Measurements from ENCODE around the gene PEMT. TPM values are rescaled to one million over a fixed set of nuclear protein-coding genes. Genes with fewer than 3 reads are reported as not detected.

The PEMT gene
- total and polyA plus RNA-seq, 2 donors (not counting 1 experiment from before 2014, with no cell fraction given): 18.0 to 18.6 TPM

GRCh38 chr17:17590141-17590751 lies 1.3 kb downstream of the PEMT start:
- peak overlapping the region; percentile 77 for H3K27ac ChIP-seq (ENCODE audit: insufficient read depth, low read length)

GRCh38 chr17:17587614-17588337 lies 3.7 kb downstream of the PEMT start:
- H3K4me1 ChIP-seq (ENCODE audit: control insufficient read depth, extremely low read depth, insufficient read depth, low read length): peaks cover 4% of the 10 kb centered on the region
- no peaks in the 10 kb centered on the region for H3K27me3 ChIP-seq (ENCODE audit: control insufficient read depth, insufficient read depth, low read length)
- TF ChIP-seq CTCF (conservative IDR thresholded peaks at IDR 0.05 in 1 of 2, IDR thresholded peaks at IDR 0.05 in 1 of 2; ENCODE audit: low read depth in 1 of 2, low read length in 2 of 2) (no peak), EZH2 (IDR thresholded peaks at IDR 0.05; ENCODE audit: low read length, missing control alignments) (no peak)
- no peak overlapping the region for H3K9ac ChIP-seq (ENCODE audit: insufficient read depth, low read length)
- no peak for DNase-seq (ENCODE audit: low read depth in 2 of 2)
- no peaks in the 10 kb centered on the region for H3K36me3 ChIP-seq (ENCODE audit: control insufficient read depth, insufficient read depth, low read length)
- H3K27ac ChIP-seq (ENCODE audit: insufficient read depth, low read length): no peak overlapping the region
- peak overlapping the region; percentile 25 for H3K4me2 ChIP-seq (ENCODE audit: extremely low read depth, insufficient read depth, low read length)
- H4K20me1 ChIP-seq (ENCODE audit: control insufficient read depth, extremely low read depth, insufficient read depth, low read length): no peaks in the 10 kb centered on the region
- peak overlapping the region; percentile 20 for H2AFZ ChIP-seq (ENCODE audit: low read length)
- H3K9me3 ChIP-seq (ENCODE audit: control insufficient read depth, insufficient read depth, low read depth, low read length): no peaks in the 10 kb centered on the region
- H3K79me2 ChIP-seq (ENCODE audit: control insufficient read depth, insufficient read depth, low read length): peaks cover 3% of the 10 kb centered on the region
- no peak overlapping the region for H3K4me3 ChIP-seq (replicated peaks in 1 of 4; ENCODE audit: control extremely low read depth in 1 of 4, insufficient read depth in 1 of 4, low read depth in 3 of 4, low read length in 4 of 4)

More at GRCh38 chr17:17590141-17590751, 1.3 kb downstream of the PEMT start:
- H3K4me2 ChIP-seq (ENCODE audit: extremely low read depth, insufficient read depth, low read length): peak overlapping the region; percentile 100
- H3K79me2 ChIP-seq (ENCODE audit: control insufficient read depth, insufficient read depth, low read length): peaks cover 4% of the 10 kb centered on the region
- H3K36me3 ChIP-seq (ENCODE audit: control insufficient read depth, insufficient read depth, low read length): no peaks in the 10 kb centered on the region
- no peak overlapping the region for H3K9ac ChIP-seq (ENCODE audit: insufficient read depth, low read length)
- peak overlapping the region; percentile 0 for H2AFZ ChIP-seq (ENCODE audit: low read length)
- H3K4me1 ChIP-seq (ENCODE audit: control insufficient read depth, extremely low read depth, insufficient read depth, low read length): peaks cover 4% of the 10 kb centered on the region
- no peak for TF ChIP-seq CTCF (conservative IDR thresholded peaks at IDR 0.05 in 1 of 2, IDR thresholded peaks at IDR 0.05 in 1 of 2; ENCODE audit: low read depth in 1 of 2, low read length in 2 of 2)
- TF ChIP-seq EZH2 (IDR thresholded peaks at IDR 0.05; ENCODE audit: low read length, missing control alignments): no peak
- no peaks in the 10 kb centered on the region for H4K20me1 ChIP-seq (ENCODE audit: control insufficient read depth, extremely low read depth, insufficient read depth, low read length)
- no peak for DNase-seq (ENCODE audit: low read depth in 2 of 2)
- H3K27me3 ChIP-seq (ENCODE audit: control insufficient read depth, insufficient read depth, low read length): no peaks in the 10 kb centered on the region
- H3K9me3 ChIP-seq (ENCODE audit: control insufficient read depth, insufficient read depth, low read depth, low read length): no peaks in the 10 kb centered on the region
- H3K4me3 ChIP-seq (replicated peaks in 1 of 4; ENCODE audit: control extremely low read depth in 1 of 4, insufficient read depth in 1 of 4, low read depth in 3 of 4, low read length in 4 of 4): peak overlapping the region; percentile 74 to 94 (median 82)

- Histone ChIP-seq H4K20me1 (ENCODE audit: control insufficient read depth, extremely low read depth, insufficient read depth, low read length) (no peaks in the 10 kb centered on the region), H3K4me1 (ENCODE audit: control insufficient read depth, extremely low read depth, insufficient read depth, low read length) (peaks cover 2% of the 10 kb centered on the region), H3K4me3 (replicated peaks in 1 of 4; ENCODE audit: control extremely low read depth in 1 of 4, insufficient read depth in 1 of 4, low read depth in 3 of 4, low read length in 4 of 4) (no peak overlapping the region), H3K9ac (ENCODE audit: insufficient read depth, low read length) (no peak overlapping the region), H3K27ac (ENCODE audit: insufficient read depth, low read length) (no peak overlapping the region), H3K27me3 (ENCODE audit: control insufficient read depth, insufficient read depth, low read length) (no peaks in the 10 kb centered on the region), H2AFZ (ENCODE audit: low read length) (no peak overlapping the region), H3K79me2 (ENCODE audit: control insufficient read depth, insufficient read depth, low read length) (no peaks in the 10 kb centered on the region), H3K36me3 (ENCODE audit: control insufficient read depth, insufficient read depth, low read length) (no peaks in the 10 kb centered on the region), H3K4me2 (ENCODE audit: extremely low read depth, insufficient read depth, low read length) (no peak overlapping the region), H3K9me3 (ENCODE audit: control insufficient read depth, insufficient read depth, low read depth, low read length) (no peaks in the 10 kb centered on the region)
- TF ChIP-seq CTCF (conservative IDR thresholded peaks at IDR 0.05 in 1 of 2, IDR thresholded peaks at IDR 0.05 in 1 of 2; ENCODE audit: low read depth in 1 of 2, low read length in 2 of 2) (no peak), EZH2 (IDR thresholded peaks at IDR 0.05; ENCODE audit: low read length, missing control alignments) (no peak)
- DNase-seq (ENCODE audit: low read depth in 2 of 2): no peak
Observed at GRCh38 chr17:17582372-17582771, 9.1 kb downstream of the PEMT start.

All from fibroblast of lung (primary cell).